Uterus (tissue), 4 donors: ENCODE measurements around the gene EFNA3. TPM values are rescaled to one million over a fixed set of nuclear protein-coding genes. Genes with fewer than 3 reads are reported as not detected.

Experiments
- DNase-seq, 2 donors: peaks; one replicate each; pipeline ENCODE4 v3.0.0-alpha.2; 2019 to 2020
- H3K27ac ChIP-seq, 2 donors: fragments of 200-600 bp; sonication (generic); 1 replicate in 1 of 2; 2 replicates in 1 of 2; pipeline ENCODE4 v1.5.1; 2016 to 2018
- H3K27me3 ChIP-seq, 2 donors: fragments of 200-600 bp; sonication (generic); one replicate each; pipeline ENCODE4 v1.5.1; 2018 to 2019; ENCODE audit warnings: control low read depth in 1 of 2
- H3K36me3 ChIP-seq, 2 donors: fragments of 200-600 bp; sonication (generic); one replicate each; pipeline ENCODE4 v1.5.1; 2019; ENCODE audit warnings: control low read depth in 1 of 2
- H3K4me1 ChIP-seq, 2 donors: fragments of 200-600 bp; sonication (generic); one replicate each; pipeline ENCODE4 v1.5.1; 2018 to 2019; ENCODE audit warnings: control low read depth in 1 of 2
- H3K4me3 ChIP-seq, 2 donors: fragments of 200-600 bp; sonication (generic); 1 replicate in 1 of 2; 2 replicates in 1 of 2; pipeline ENCODE4 v1.5.1; 2018 to 2019; ENCODE audit warnings: mild to moderate bottlenecking in 1 of 2
- H3K9me3 ChIP-seq, 2 donors: fragments of 200-600 bp; sonication (generic); one replicate each; pipeline ENCODE4 v1.5.1; 2019; ENCODE audit warnings: control low read depth in 1 of 2
- CTCF ChIP-seq, 4 experiments: fragments of 200-600 bp in 2 of 4; fragments of 450-650 bp in 2 of 4; sonication (generic) in 2 of 4; IDR thresholded peaks; one replicate each; pipeline ENCODE4 v1.5.1; 2016 to 2019; ENCODE audit warnings: antibody characterized with exemption in 4 of 4, mild to moderate bottlenecking in 2 of 4, moderate library complexity in 1 of 4
- POLR2A ChIP-seq, 2 donors: fragments of 450-650 bp; IDR thresholded peaks; one replicate each; pipeline ENCODE4 v1.6.1; 2016; ENCODE audit warnings: antibody characterized with exemption in 2 of 2, mild to moderate bottlenecking in 1 of 2, moderate library complexity in 1 of 2
- intact Hi-C: fragments of 100-400 bp; cut with DNase I; formaldehyde crosslinking; loops from one replicate; pipeline ENCODE4 v1.15.1; 2023; ENCODE audit warnings: low total_unique reads
- total RNA-seq, 4 donors: library from RNA; depleted of rRNA in 3 of 4; stranded (reverse); fragments of >200 nt in 3 of 4; gene quantifications; one replicate each; pipeline versions ENCODE4 v1.1.0 to v1.2.4, GENCODE V29; 2014 to 2023
- donor health status: DM: yes; HTN: yes; CAD: no.

The EFNA3 gene
- total RNA-seq, 4 donors from 2014 or later, result 3.2 to 7.6 (median 3.3) TPM; not detected in 1

GRCh38 chr1:155103325-155103724, 24.7 kb downstream of the EFNA3 start:
- intact Hi-C loops, result no loop called here
- H3K4me1 ChIP-seq, result no peaks in the 10 kb centered on the region

DNA sequence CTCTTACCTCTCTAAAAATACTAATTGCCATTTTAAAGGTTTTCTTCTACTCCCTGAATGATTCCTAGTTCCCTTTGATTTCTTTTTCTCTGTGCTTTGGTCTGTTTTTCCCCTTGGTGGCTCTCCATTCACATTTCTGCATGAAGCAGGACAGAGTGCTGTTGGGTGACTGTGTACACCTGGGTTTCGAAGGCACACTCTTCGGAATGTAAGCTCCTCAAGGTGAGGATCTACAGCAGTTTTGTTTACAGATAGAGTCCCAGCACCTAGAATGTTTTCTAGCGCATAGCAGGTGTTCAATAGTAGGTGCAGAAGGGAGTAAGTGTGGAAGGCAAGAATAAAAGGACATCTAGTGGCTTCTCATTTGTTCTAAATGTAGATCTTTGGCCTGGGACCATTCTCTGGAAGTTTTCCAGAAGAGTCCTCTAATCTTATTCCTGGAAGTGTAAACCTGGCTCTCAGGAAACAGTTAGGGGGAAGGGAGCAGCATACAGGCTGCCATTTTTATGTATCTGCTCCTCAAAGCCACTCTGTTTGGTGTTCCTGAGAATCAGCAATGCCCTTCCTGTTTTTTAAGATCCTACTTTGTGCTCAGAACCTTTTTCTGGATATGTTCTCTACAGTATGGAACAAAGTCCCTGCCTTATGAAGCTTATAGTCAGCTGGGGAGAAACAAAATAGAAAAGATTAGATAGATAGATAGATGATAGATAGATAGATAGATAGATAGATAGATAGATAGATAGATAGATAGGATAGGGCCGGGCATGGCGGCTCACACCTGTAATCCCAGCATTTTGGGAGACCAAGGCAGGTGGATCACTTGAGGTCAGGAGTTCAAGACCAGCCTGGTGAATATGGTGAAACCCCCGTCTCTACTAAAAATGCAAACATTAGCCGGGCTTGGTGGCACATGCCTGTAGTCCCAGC, 26.2 kb downstream of the EFNA3 start:
- DNase-seq, result no peak
- Histone ChIP-seq H3K27me3 (no peaks in the 10 kb centered on the region), H3K4me1 (no peaks in the 10 kb centered on the region), H3K9me3 (no peaks in the 10 kb centered on the region), H3K4me3 (no peak overlapping the region), H3K36me3 (no peaks in the 10 kb centered on the region), H3K27ac (no peak overlapping the region)
- TF ChIP-seq POLR2A (IDR thresholded peaks at IDR 0.05) (no peak), CTCF (IDR thresholded peaks at IDR 0.05) (peak in 1 of 4 experiments; percentile 4)
- intact Hi-C loops, result no loop called here

More at GRCh38 chr1:155103325-155103724, 24.7 kb downstream of the EFNA3 start:
- no peaks in the 10 kb centered on the region for H3K36me3 ChIP-seq
- H3K9me3 ChIP-seq, result no peaks in the 10 kb centered on the region
- no peak for DNase-seq
- no peak for TF ChIP-seq CTCF (IDR thresholded peaks at IDR 0.05)
- TF ChIP-seq POLR2A (IDR thresholded peaks at IDR 0.05), result no peak
- H3K27ac ChIP-seq, result no peak overlapping the region
- H3K27me3 ChIP-seq, result no peaks in the 10 kb centered on the region
- H3K4me3 ChIP-seq, result no peak overlapping the region

GRCh38 chr1:155105604-155106011, 27.0 kb downstream of the EFNA3 start:
- Histone ChIP-seq H3K36me3 (no peaks in the 10 kb centered on the region), H3K27ac (no peak overlapping the region), H3K9me3 (no peaks in the 10 kb centered on the region), H3K4me3 (no peak overlapping the region), H3K27me3 (no peaks in the 10 kb centered on the region), H3K4me1 (no peaks in the 10 kb centered on the region)
- no peak for DNase-seq
- TF ChIP-seq CTCF (IDR thresholded peaks at IDR 0.05) (no peak), POLR2A (IDR thresholded peaks at IDR 0.05) (no peak)
- intact Hi-C loops, result no loop called here

GRCh38 chr1:155106862-155107261, 28.2 kb downstream of the EFNA3 start:
- Histone ChIP-seq H3K27ac (no peak overlapping the region), H3K4me3 (no peak overlapping the region), H3K36me3 (no peaks in the 10 kb centered on the region), H3K9me3 (no peaks in the 10 kb centered on the region), H3K27me3 (no peaks in the 10 kb centered on the region), H3K4me1 (no peaks in the 10 kb centered on the region)
- intact Hi-C loops, result no loop called here
- TF ChIP-seq POLR2A (IDR thresholded peaks at IDR 0.05) (no peak), CTCF (IDR thresholded peaks at IDR 0.05) (no peak)
- DNase-seq, result no peak
